Keratinocyte (primary cell): ENCODE measurements around the gene EEF1E1. TPM values are rescaled to one million over a fixed set of nuclear protein-coding genes. Genes with fewer than 3 reads are reported as not detected.

Source experiments
- DNase-seq: peaks from one replicate; pipeline ENCODE4 v3.0.0-alpha.2; 2011; ENCODE audit warnings: low read depth, missing footprints, low spot score
- FAIRE-seq: peaks from 2 replicates; lab custom pipeline; 2011; peaks lifted over from hg19 to GRCh38; lab: Jason Lieb, UNC
- H2AFZ ChIP-seq: 2 replicates; pipeline ENCODE4 v1.6.0; 2012; ENCODE audit warnings: low read length, control low read depth, inconsistent platforms; ENCODE audit not compliant: control insufficient read depth
- H3K27ac ChIP-seq: 2 replicates; pipeline ENCODE4 v1.5.1; 2011; ENCODE audit warnings: low read length; ENCODE audit not compliant: control insufficient read depth, insufficient read depth
- H3K27me3 ChIP-seq: 3 replicates; pipeline ENCODE4 v1.6.0; 2011; ENCODE audit warnings: low read length; ENCODE audit not compliant: control insufficient read depth, insufficient read depth; ENCODE audit errors: extremely low read depth
- H3K36me3 ChIP-seq, 2 experiments: 2 replicates in 1 of 2; 3 replicates in 1 of 2; pipeline ENCODE4 v1.5.1; 2011; ENCODE audit warnings: low read length in 2 of 2, mild to moderate bottlenecking in 1 of 2; ENCODE audit not compliant: control insufficient read depth in 2 of 2, insufficient read depth in 2 of 2; ENCODE audit errors: extremely low read depth in 1 of 2
- H3K4me1 ChIP-seq: 3 replicates; pipeline ENCODE4 v1.5.1; 2011; ENCODE audit warnings: low read length; ENCODE audit not compliant: control insufficient read depth, insufficient read depth; ENCODE audit errors: extremely low read depth
- H3K4me2 ChIP-seq: 3 replicates; pipeline ENCODE4 v1.6.0; 2011; ENCODE audit warnings: low read depth, low read length; ENCODE audit not compliant: control insufficient read depth, insufficient read depth; ENCODE audit errors: extremely low read depth
- H3K4me3 ChIP-seq, 3 experiments: fragments of 200-600 bp in 1 of 3; sonication (generic) in 1 of 3; 2 replicates in 2 of 3; 3 replicates in 1 of 3; pipeline ENCODE4 v1.5.1; 2011 to 2016; ENCODE audit warnings: low read length in 3 of 3, mild to moderate bottlenecking in 3 of 3, control low read depth in 2 of 3, inconsistent platforms in 1 of 3, low read depth in 1 of 3, mixed read lengths in 1 of 3, mixed run types in 1 of 3, moderate library complexity in 1 of 3; ENCODE audit not compliant: control insufficient read depth in 2 of 3, insufficient read depth in 2 of 3; ENCODE audit errors: extremely low read depth in 1 of 3
- H3K79me2 ChIP-seq: 2 replicates; pipeline ENCODE4 v1.6.0; 2012; ENCODE audit warnings: low read length; ENCODE audit not compliant: control insufficient read depth, insufficient read depth
- H3K9ac ChIP-seq: 3 replicates; pipeline ENCODE4 v1.6.0; 2011; ENCODE audit warnings: low read length; ENCODE audit not compliant: control insufficient read depth, insufficient read depth; ENCODE audit errors: extremely low read depth
- H3K9me1 ChIP-seq: 3 replicates; pipeline ENCODE4 v1.6.0; 2011; ENCODE audit warnings: low read length; ENCODE audit not compliant: control insufficient read depth, insufficient read depth; ENCODE audit errors: extremely low read depth
- H3K9me3 ChIP-seq: 2 replicates; pipeline ENCODE4 v1.5.1; 2012; ENCODE audit warnings: low read depth, low read length; ENCODE audit not compliant: control insufficient read depth
- H4K20me1 ChIP-seq: 3 replicates; pipeline ENCODE4 v1.6.0; 2011; ENCODE audit warnings: low read length; ENCODE audit not compliant: control insufficient read depth, insufficient read depth; ENCODE audit errors: extremely low read depth
- EZH2 ChIP-seq: IDR thresholded peaks from one replicate; pipeline ENCODE4 v1.6.1; 2012; ENCODE audit warnings: inconsistent platforms, mild to moderate bottlenecking, low read length, moderate library complexity
- dilution Hi-C: fragments of 300-500 bp; cut with MboI; formaldehyde crosslinking; loops from one replicate; pipeline ENCODE4 v1.7.0; 2020; ENCODE audit warnings: low sequenced_read_pairs; ENCODE audit not compliant: extremely low pct_ligation_motif_present
- polyA plus RNA-seq, 5 experiments: library from polyadenylated mRNA; depleted of rRNA in 3 of 5; stranded (reverse) in 3 of 5; stranded (forward) in 1 of 5; unstranded in 1 of 5; fragments of >200 nt; gene quantifications; 1 replicate in 1 of 5; 2 replicates in 3 of 5; 3 replicates in 1 of 5; pipeline versions ENCODE4 v1.2.1 to v1.2.3, GENCODE V29; 2011 to 2012; ENCODE audit warnings: missing spikeins in 2 of 5, low read depth in 1 of 5, low replicate concordance in 1 of 5
- TF ChIP-seq, protein P1 (sequence below), 3 experiments: IDR thresholded peaks in 1 of 3; conservative IDR thresholded peaks in 1 of 3; optimal IDR thresholded peaks in 1 of 3; 2 replicates in 2 of 3; 3 replicates in 1 of 3; pipeline versions ENCODE3 to v1.5.1; 2011; ENCODE audit warnings: low read length in 3 of 3, mild to moderate bottlenecking in 3 of 3, moderate library complexity in 2 of 3, control low read depth in 1 of 3, inconsistent platforms in 1 of 3; ENCODE audit not compliant: insufficient read depth in 2 of 3; ENCODE audit errors: extremely low read depth in 1 of 3

The EEF1E1 gene
- polyA plus RNA-seq, 1 donor (not counting 4 experiments of a cell fraction or from before 2014, with no cell fraction given), result 83.5 TPM

DNA sequence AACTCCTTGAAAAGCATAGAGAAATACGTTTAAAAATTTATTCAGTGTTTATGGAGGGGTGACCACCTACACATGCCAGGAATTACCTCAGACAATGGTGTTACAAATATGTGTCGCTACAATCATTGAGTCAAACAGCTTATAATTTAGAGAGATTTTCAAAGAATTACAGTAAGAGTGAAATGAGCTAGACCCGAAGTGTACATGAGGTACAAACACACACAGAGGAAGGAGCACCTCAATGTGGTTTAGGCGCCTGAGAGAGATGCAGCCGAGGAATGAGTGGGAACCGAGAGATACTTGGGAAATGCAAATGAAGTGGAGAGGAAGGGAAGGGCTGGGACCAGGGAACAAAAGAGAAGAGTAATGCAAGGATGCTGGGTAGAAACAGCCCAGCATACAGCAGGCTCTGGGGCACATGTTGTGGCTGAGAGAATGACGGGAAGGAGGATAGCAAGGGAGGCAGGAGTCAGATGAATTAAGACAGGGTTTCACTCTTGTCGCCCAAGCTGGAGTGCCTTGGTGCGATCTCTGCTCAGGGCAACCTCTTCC, 15.5 kb downstream of the EEF1E1 start:
- FAIRE-seq (no peak), DNase-seq (no peak)
- no peaks in the 10 kb centered on the region for H4K20me1 ChIP-seq
- H3K9me1 ChIP-seq, result no peaks in the 10 kb centered on the region
- peaks cover 7 to 17% of the 10 kb centered on the region in 2 experiments for H3K36me3 ChIP-seq
- H3K9ac ChIP-seq, result no peak overlapping the region
- H3K4me3 ChIP-seq, result no peak overlapping the region
- H3K4me1 ChIP-seq, result peaks cover 33% of the 10 kb centered on the region
- peaks cover 23% of the 10 kb centered on the region for H3K79me2 ChIP-seq
- TF ChIP-seq, protein P1, sequence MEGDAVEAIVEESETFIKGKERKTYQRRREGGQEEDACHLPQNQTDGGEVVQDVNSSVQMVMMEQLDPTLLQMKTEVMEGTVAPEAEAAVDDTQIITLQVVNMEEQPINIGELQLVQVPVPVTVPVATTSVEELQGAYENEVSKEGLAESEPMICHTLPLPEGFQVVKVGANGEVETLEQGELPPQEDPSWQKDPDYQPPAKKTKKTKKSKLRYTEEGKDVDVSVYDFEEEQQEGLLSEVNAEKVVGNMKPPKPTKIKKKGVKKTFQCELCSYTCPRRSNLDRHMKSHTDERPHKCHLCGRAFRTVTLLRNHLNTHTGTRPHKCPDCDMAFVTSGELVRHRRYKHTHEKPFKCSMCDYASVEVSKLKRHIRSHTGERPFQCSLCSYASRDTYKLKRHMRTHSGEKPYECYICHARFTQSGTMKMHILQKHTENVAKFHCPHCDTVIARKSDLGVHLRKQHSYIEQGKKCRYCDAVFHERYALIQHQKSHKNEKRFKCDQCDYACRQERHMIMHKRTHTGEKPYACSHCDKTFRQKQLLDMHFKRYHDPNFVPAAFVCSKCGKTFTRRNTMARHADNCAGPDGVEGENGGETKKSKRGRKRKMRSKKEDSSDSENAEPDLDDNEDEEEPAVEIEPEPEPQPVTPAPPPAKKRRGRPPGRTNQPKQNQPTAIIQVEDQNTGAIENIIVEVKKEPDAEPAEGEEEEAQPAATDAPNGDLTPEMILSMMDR (optimal IDR thresholded peaks at IDR 0.05 in 1 of 3, IDR thresholded peaks at IDR 0.05 in 1 of 3, conservative IDR thresholded peaks at IDR 0.05 in 1 of 3; ENCODE audit: extremely low read depth in 1 of 3, insufficient read depth in 2 of 3, low read length in 3 of 3), result no peak
- no peak for TF ChIP-seq EZH2
- H2AFZ ChIP-seq, result no peak overlapping the region
- no peaks in the 10 kb centered on the region for H3K27me3 ChIP-seq
- dilution Hi-C loops, result no loop called here
- H3K27ac ChIP-seq, result no peak overlapping the region
- no peaks in the 10 kb centered on the region for H3K9me3 ChIP-seq
- H3K4me2 ChIP-seq, result no peak overlapping the region

DNA sequence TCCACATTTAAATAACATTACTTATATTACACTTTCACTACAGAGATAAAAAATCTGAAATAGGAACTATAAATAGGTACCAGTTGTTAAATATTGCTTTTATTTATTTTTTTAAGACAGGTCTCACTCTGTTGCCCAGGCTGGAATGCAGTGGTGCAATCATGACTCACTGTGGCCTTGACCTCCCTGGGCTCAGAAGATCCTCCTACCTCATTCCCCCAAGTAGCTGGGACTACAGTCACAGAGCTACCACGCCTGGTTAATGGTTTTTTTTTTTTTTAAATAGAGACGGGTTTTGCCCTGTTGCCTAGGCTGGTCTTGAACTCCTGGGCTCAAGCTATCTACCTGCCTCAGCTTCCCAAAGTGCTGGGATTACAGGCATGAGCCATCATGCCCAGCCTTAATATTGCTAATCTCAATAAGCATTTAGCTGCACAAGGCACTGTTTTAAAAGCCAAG, 17.3 kb downstream of the EEF1E1 start:
- dilution Hi-C loops, result no loop called here
- H3K79me2 ChIP-seq, result peaks cover 18% of the 10 kb centered on the region
- DNase-seq (no peak), FAIRE-seq (peak; percentile 58)
- H3K9me3 ChIP-seq, result no peaks in the 10 kb centered on the region
- no peak overlapping the region for H3K4me3 ChIP-seq
- H3K27ac ChIP-seq, result peak overlapping the region; percentile 67
- no peaks in the 10 kb centered on the region for H3K9me1 ChIP-seq
- H3K4me1 ChIP-seq, result peaks cover 41% of the 10 kb centered on the region
- H4K20me1 ChIP-seq, result no peaks in the 10 kb centered on the region
- H3K9ac ChIP-seq, result peak overlapping the region; percentile 23
- H3K4me2 ChIP-seq, result peak overlapping the region; percentile 46
- TF ChIP-seq EZH2, result no peak
- TF ChIP-seq, protein P1 (optimal IDR thresholded peaks at IDR 0.05 in 1 of 3, IDR thresholded peaks at IDR 0.05 in 1 of 3, conservative IDR thresholded peaks at IDR 0.05 in 1 of 3; ENCODE audit: extremely low read depth in 1 of 3, insufficient read depth in 2 of 3, low read length in 3 of 3), result no peak
- peaks cover 7 to 8% of the 10 kb centered on the region in 2 experiments for H3K36me3 ChIP-seq
- no peak overlapping the region for H2AFZ ChIP-seq
- no peaks in the 10 kb centered on the region for H3K27me3 ChIP-seq
